H9 (cell line): ENCODE results near the gene H6PD. TPM values are rescaled to one million over a fixed set of nuclear protein-coding genes. Genes with fewer than 3 reads are reported as not detected.

Source experiments
- DNase-seq: peaks from one replicate; pipeline ENCODE4 v3.0.0-alpha.2; 2017
- H2AFZ ChIP-seq: one replicate; pipeline ENCODE4 v1.6.1; 2013; ENCODE audit warnings: mild to moderate bottlenecking, low read length, control low read depth, moderate library complexity
- H2AK5ac ChIP-seq: 2 replicates; pipeline ENCODE4 v1.6.1; 2013; ENCODE audit warnings: low read length, control low read depth, mixed read lengths; ENCODE audit not compliant: insufficient read length
- H2BK120ac ChIP-seq: one replicate; pipeline ENCODE4 v1.6.1; 2013; ENCODE audit warnings: low read depth, mild to moderate bottlenecking, low read length, control low read depth, inconsistent platforms; ENCODE audit not compliant: poor library complexity, severe bottlenecking
- H2BK12ac ChIP-seq: 2 replicates; pipeline ENCODE4 v1.6.1; 2013; ENCODE audit warnings: low read length, control low read depth, mixed read lengths, low read depth; ENCODE audit not compliant: insufficient read length
- H2BK15ac ChIP-seq: 2 replicates; pipeline ENCODE4 v1.6.1; 2013; ENCODE audit warnings: low read depth, low read length, control low read depth
- H2BK20ac ChIP-seq: one replicate; pipeline ENCODE4 v1.6.1; 2013; ENCODE audit warnings: low read depth, mild to moderate bottlenecking, low read length, control low read depth, inconsistent platforms; ENCODE audit not compliant: poor library complexity, severe bottlenecking
- H2BK5ac ChIP-seq: 2 replicates; pipeline ENCODE4 v1.6.1; 2013; ENCODE audit warnings: low read length, control low read depth, mixed read lengths; ENCODE audit not compliant: insufficient read length
- H3K14ac ChIP-seq: 2 replicates; pipeline ENCODE4 v1.6.1; 2013; ENCODE audit warnings: low read length, control low read depth; ENCODE audit not compliant: insufficient read depth
- H3K18ac ChIP-seq: 2 replicates; pipeline ENCODE4 v1.6.1; 2013; ENCODE audit warnings: low read depth, mild to moderate bottlenecking, mixed read lengths, low read length, control low read depth; ENCODE audit not compliant: insufficient read length
- H3K23ac ChIP-seq: 2 replicates; pipeline ENCODE4 v1.6.1; 2013; ENCODE audit warnings: low read length, control low read depth, mixed read lengths, low read depth; ENCODE audit not compliant: insufficient read length
- H3K23me2 ChIP-seq: 2 replicates; pipeline ENCODE4 v1.6.1; 2013; ENCODE audit warnings: low read depth, mild to moderate bottlenecking, mixed read lengths, low read length, control low read depth; ENCODE audit not compliant: insufficient read length, poor library complexity, severe bottlenecking
- H3K27ac ChIP-seq: 2 replicates; pipeline ENCODE4 v1.5.1; 2013; ENCODE audit warnings: low read length, control low read depth, mixed read lengths, low read depth; ENCODE audit not compliant: insufficient read length
- H3K27me3 ChIP-seq: 2 replicates; pipeline ENCODE4 v1.6.1; 2013; ENCODE audit warnings: low read length, control low read depth, inconsistent platforms; ENCODE audit not compliant: insufficient read depth
- H3K4ac ChIP-seq: 2 replicates; pipeline ENCODE4 v1.6.1; 2013; ENCODE audit warnings: low read depth, mild to moderate bottlenecking, control low read depth, inconsistent platforms, low read length, moderate library complexity
- H3K4me1 ChIP-seq: 2 replicates; pipeline ENCODE4 v1.6.1; 2013; ENCODE audit warnings: low read length, control low read depth, inconsistent platforms; ENCODE audit not compliant: insufficient read depth
- H3K4me2 ChIP-seq: 2 replicates; pipeline ENCODE4 v1.6.1; 2013; ENCODE audit warnings: low read length, control low read depth, mixed read lengths; ENCODE audit not compliant: insufficient read length, insufficient read depth
- H3K56ac ChIP-seq: 2 replicates; pipeline ENCODE4 v1.6.1; 2013; ENCODE audit warnings: low read depth, mild to moderate bottlenecking, mixed read lengths, low read length, control low read depth; ENCODE audit not compliant: insufficient read length
- H3K79me1 ChIP-seq: 2 replicates; pipeline ENCODE4 v1.6.1; 2013; ENCODE audit warnings: low read depth, mild to moderate bottlenecking, moderate library complexity, low read length, control low read depth, inconsistent platforms; ENCODE audit not compliant: insufficient read depth, poor library complexity, severe bottlenecking
- H3K79me2 ChIP-seq: 2 replicates; pipeline ENCODE4 v1.6.1; 2013; ENCODE audit warnings: low read length, control low read depth, inconsistent platforms; ENCODE audit not compliant: insufficient read depth
- H3K9ac ChIP-seq: 2 replicates; pipeline ENCODE4 v1.6.1; 2013; ENCODE audit warnings: low read length, control low read depth, mixed read lengths; ENCODE audit not compliant: insufficient read length; ENCODE audit errors: extremely low read depth
- H3K9me3 ChIP-seq: one replicate; pipeline ENCODE4 v1.6.1; 2013; ENCODE audit warnings: low read depth, low read length, inconsistent platforms; ENCODE audit not compliant: control insufficient read depth
- H3T11ph ChIP-seq: one replicate; pipeline ENCODE4 v1.6.1; 2013; ENCODE audit warnings: mild to moderate bottlenecking, low read length, control low read depth, inconsistent platforms
- H4K20me1 ChIP-seq: one replicate; pipeline ENCODE4 v1.6.1; 2013; ENCODE audit not compliant: control insufficient read depth, insufficient read length, insufficient read depth
- H4K5ac ChIP-seq: 2 replicates; pipeline ENCODE4 v1.6.1; 2013; ENCODE audit warnings: low read depth, mild to moderate bottlenecking, mixed read lengths, low read length, control low read depth; ENCODE audit not compliant: insufficient read length
- H4K8ac ChIP-seq: replicated peaks from 2 replicates; pipeline ENCODE4 v1.6.1; 2013; ENCODE audit warnings: low read length, control low read depth, mixed read lengths, low read depth; ENCODE audit not compliant: insufficient read length
- H4K91ac ChIP-seq: 2 replicates; pipeline ENCODE4 v1.6.1; 2013; ENCODE audit warnings: low read depth, mild to moderate bottlenecking, moderate library complexity, mixed read lengths, low read length, control low read depth; ENCODE audit not compliant: insufficient read length
- H3K27ac Mint-ChIP-seq, 3 experiments: 2 replicates in 2 of 3; 3 replicates in 1 of 3; pipeline ENCODE4 v1.8.0; 2020 to 2021; ENCODE audit warnings: mixed read lengths in 3 of 3, mild to moderate bottlenecking in 1 of 3, moderate library complexity in 1 of 3
- H3K27me3 Mint-ChIP-seq: 2 replicates; pipeline ENCODE4 v1.8.0; 2021; ENCODE audit warnings: low read depth, mild to moderate bottlenecking, moderate library complexity, mixed read lengths
- H3K36me3 Mint-ChIP-seq, 3 experiments: 2 replicates in 2 of 3; 3 replicates in 1 of 3; pipeline ENCODE4 v1.8.0; 2020 to 2021; ENCODE audit warnings: low read depth in 3 of 3, mixed read lengths in 3 of 3; ENCODE audit not compliant: insufficient read depth in 1 of 3
- H3K4me1 Mint-ChIP-seq, 2 experiments: 2 replicates each; pipeline ENCODE4 v1.8.0; 2020; ENCODE audit warnings: mixed read lengths in 2 of 2
- H3K4me3 Mint-ChIP-seq, 2 experiments: 2 replicates in 1 of 2; 3 replicates in 1 of 2; pipeline ENCODE4 v1.8.0; 2020 to 2021; ENCODE audit warnings: mild to moderate bottlenecking in 2 of 2, mixed read lengths in 2 of 2, moderate library complexity in 1 of 2
- H3K9me3 Mint-ChIP-seq, 2 experiments: 2 replicates in 1 of 2; 3 replicates in 1 of 2; pipeline ENCODE4 v1.8.0; 2020; ENCODE audit warnings: mild to moderate bottlenecking in 2 of 2, mixed read lengths in 2 of 2, moderate library complexity in 1 of 2
- CTCF ChIP-seq: fragments of 200-600 bp; sonication (generic); conservative IDR thresholded peaks from 3 replicates; pipeline ENCODE4 v1.8.0; 2021; ENCODE audit warnings: antibody characterized with exemption, mild to moderate bottlenecking
- WGBS: extraction: QIAGEN DNeasy Blood & Tissue Kit; methylation state at CpG from one replicate; pipeline ENCODE4 v1.1.7; 2013; ENCODE audit warnings: missing lambda C conversion rate, low lambda C conversion rate, mixed read lengths; ENCODE audit not compliant: insufficient read length; ENCODE audit errors: extremely low coverage; 5-methylcytosine and 5-hydroxymethylcytosine counted together
- total RNA-seq: library from RNA; stranded (reverse); gene quantifications from 2 replicates; pipeline ENCODE4 v1.2.1, GENCODE V29; 2021

H6PD gene
- total RNA-seq, 1 experiment from 2014 or later: 7.9 TPM

- peaks cover 5% of the 10 kb centered on the region for H3K27me3 Mint-ChIP-seq
- no peak overlapping the region for H3K4me3 Mint-ChIP-seq
- Histone ChIP-seq H2AK5ac (no peak overlapping the region), H4K20me1 (no peaks in the 10 kb centered on the region), H3K56ac (no peak overlapping the region), H3K4ac (no peak overlapping the region), H3K9me3 (no peaks in the 10 kb centered on the region), H3T11ph (no peak overlapping the region), H3K23ac (no peak overlapping the region), H3K14ac (no peak overlapping the region), H2BK12ac (no peak overlapping the region), H3K79me1 (no peaks in the 10 kb centered on the region), H4K8ac (no peak overlapping the region), H2BK20ac (no peak overlapping the region), H3K9ac (no peak overlapping the region), H3K4me2 (no peak overlapping the region), H3K4me1 (no peaks in the 10 kb centered on the region), H2BK120ac (no peak overlapping the region), H3K27ac (no peak overlapping the region), H3K23me2 (no peaks in the 10 kb centered on the region), H2BK5ac (no peak overlapping the region), H2BK15ac (no peak overlapping the region), H4K91ac (no peak overlapping the region), H3K27me3 (no peaks in the 10 kb centered on the region), H3K18ac (no peak overlapping the region), H4K5ac (no peak overlapping the region), H2AFZ (no peak overlapping the region), H3K79me2 (no peaks in the 10 kb centered on the region)
- no peak for TF ChIP-seq CTCF
- DNase-seq: no peak
- no peaks in the 10 kb centered on the region; a peak in 1 of 7 replicates for H3K36me3 Mint-ChIP-seq
- peaks cover 3 to 9% of the 10 kb centered on the region in 2 experiments; a peak in 1 of 4 replicates for H3K4me1 Mint-ChIP-seq
- no peaks in the 10 kb centered on the region for H3K9me3 Mint-ChIP-seq
- no peak overlapping the region; a peak in 1 of 7 replicates for H3K27ac Mint-ChIP-seq
- no CpG with 5 or more reads among the region's 10 CpGs for WGBS
Observed at GRCh38 chr1:9307303-9307702, 72.7 kb downstream of the H6PD start.
